ENCODE data around the gene GOLGA6L2. TPM values are rescaled to one million over a fixed set of nuclear protein-coding genes. Genes with fewer than 3 reads are reported as not detected.

GOLGA6L2 gene
- total and polyA plus RNA-seq, 2 experiments from 2014 or later: not detected

- no peaks in the 10 kb centered on the region for H4K20me1 ChIP-seq (ENCODE audit: insufficient read depth, poor library complexity, severe bottlenecking)
- no peak for DNase-seq (ENCODE audit: low spot score)
- TF ChIP-seq EZH2phosphoT487 (IDR thresholded peaks at IDR 0.05; ENCODE audit: low read depth, severe bottlenecking, unreplicated experiment) (no peak), CTCF (IDR thresholded peaks at IDR 0.05; ENCODE audit: poor library complexity) (no peak), EZH2 (IDR thresholded peaks at IDR 0.05; ENCODE audit: borderline replicate concordance) (no peak)
- H3K4me1 ChIP-seq (ENCODE audit: insufficient read depth): no peaks in the 10 kb centered on the region
- no peak overlapping the region for H2AFZ ChIP-seq
- H3K27ac ChIP-seq: no peak overlapping the region
- 74% methylated on average over 12 of the region's 15 CpGs for WGBS (ENCODE audit: low lambda C conversion rate, missing lambda C conversion rate)
- H3K36me3 ChIP-seq (replicated peaks; ENCODE audit: insufficient read depth, low read depth): no peaks in the 10 kb centered on the region
- H3K27me3 ChIP-seq: no peaks in the 10 kb centered on the region
- H3K9me2 ChIP-seq (replicated peaks; ENCODE audit: insufficient read depth): no peaks in the 10 kb centered on the region
- no peak overlapping the region for H3K4me3 ChIP-seq
- H3K9me3 ChIP-seq (ENCODE audit: low read depth): no peaks in the 10 kb centered on the region
- H3K4me2 ChIP-seq: no peak overlapping the region
- H3K79me2 ChIP-seq: no peaks in the 10 kb centered on the region
Measured at GRCh38 chr15:23446215-23447106, 582 bp downstream of the GOLGA6L2 start.

GRCh38 chr15:23444269-23444668 is 2.8 kb downstream of the GOLGA6L2 start:
- no peaks in the 10 kb centered on the region for H3K36me3 ChIP-seq (replicated peaks; ENCODE audit: insufficient read depth, low read depth)
- no peaks in the 10 kb centered on the region for H4K20me1 ChIP-seq (ENCODE audit: insufficient read depth, poor library complexity, severe bottlenecking)
- H3K4me3 ChIP-seq: no peak overlapping the region
- H3K9me3 ChIP-seq (ENCODE audit: low read depth): no peaks in the 10 kb centered on the region
- no peak for DNase-seq (ENCODE audit: low spot score)
- no peaks in the 10 kb centered on the region for H3K27me3 ChIP-seq
- no peaks in the 10 kb centered on the region for H3K9me2 ChIP-seq (replicated peaks; ENCODE audit: insufficient read depth)
- no peak overlapping the region for H3K4me2 ChIP-seq
- no peak overlapping the region for H2AFZ ChIP-seq
- H3K27ac ChIP-seq: no peak overlapping the region
- no peaks in the 10 kb centered on the region for H3K79me2 ChIP-seq
- TF ChIP-seq EZH2phosphoT487 (IDR thresholded peaks at IDR 0.05; ENCODE audit: low read depth, severe bottlenecking, unreplicated experiment): no peak
- TF ChIP-seq CTCF (IDR thresholded peaks at IDR 0.05; ENCODE audit: poor library complexity): no peak
- TF ChIP-seq EZH2 (IDR thresholded peaks at IDR 0.05; ENCODE audit: borderline replicate concordance): no peak
- no peaks in the 10 kb centered on the region for H3K4me1 ChIP-seq (ENCODE audit: insufficient read depth)
- WGBS (ENCODE audit: low lambda C conversion rate, missing lambda C conversion rate): 88% methylated on average over 10 of the region's 11 CpGs

GRCh38 chr15:23441204-23441603 is 5.8 kb downstream of the GOLGA6L2 start:
- H3K9me2 ChIP-seq (replicated peaks; ENCODE audit: insufficient read depth): no peaks in the 10 kb centered on the region
- no peak overlapping the region for H3K4me3 ChIP-seq
- H3K79me2 ChIP-seq: no peaks in the 10 kb centered on the region
- no peak overlapping the region for H3K27ac ChIP-seq
- TF ChIP-seq CTCF (IDR thresholded peaks at IDR 0.05; ENCODE audit: poor library complexity) (no peak), EZH2phosphoT487 (IDR thresholded peaks at IDR 0.05; ENCODE audit: low read depth, severe bottlenecking, unreplicated experiment) (no peak), EZH2 (IDR thresholded peaks at IDR 0.05; ENCODE audit: borderline replicate concordance) (no peak)
- 87% methylated on average over 9 of the region's 13 CpGs for WGBS (ENCODE audit: low lambda C conversion rate, missing lambda C conversion rate)
- no peak overlapping the region for H2AFZ ChIP-seq
- H4K20me1 ChIP-seq (ENCODE audit: insufficient read depth, poor library complexity, severe bottlenecking): no peaks in the 10 kb centered on the region
- no peak for DNase-seq (ENCODE audit: low spot score)
- no peak overlapping the region for H3K4me2 ChIP-seq
- H3K9me3 ChIP-seq (ENCODE audit: low read depth): no peaks in the 10 kb centered on the region
- no peaks in the 10 kb centered on the region for H3K4me1 ChIP-seq (ENCODE audit: insufficient read depth)
- H3K27me3 ChIP-seq: no peaks in the 10 kb centered on the region
- no peaks in the 10 kb centered on the region for H3K36me3 ChIP-seq (replicated peaks; ENCODE audit: insufficient read depth, low read depth)
